ENCODE results near the gene BSCL2. TPM values are rescaled to one million over a fixed set of nuclear protein-coding genes. Genes with fewer than 3 reads are reported as not detected.

Gene BSCL2
- total RNA-seq, 1 donor from 2014 or later, result 87.0 TPM

GRCh38 chr11:62716206-62716605 is 9.0 kb upstream of the BSCL2 start:
- ATAC-seq, result no peak
- no peak for DNase-seq
- peaks cover 11% of the 10 kb centered on the region for H3K4me1 ChIP-seq

GRCh38 chr11:62715150-62716130 is 8.2 kb upstream of the BSCL2 start:
- ATAC-seq (no peak), DNase-seq (no peak)
- Histone ChIP-seq H3K4me3 (no peak overlapping the region), H3K36me3 (peaks cover 100% of the 10 kb centered on the region), H3K9me3 (no peaks in the 10 kb centered on the region), H3K4me1 (peaks cover 11% of the 10 kb centered on the region), H3K27ac (no peak overlapping the region), H3K27me3 (ENCODE audit: low read depth) (no peaks in the 10 kb centered on the region)
- intact Hi-C loops (cut with DNase I), result no loop called here
- TF ChIP-seq CTCF (IDR thresholded peaks at IDR 0.05), result no peak

More at GRCh38 chr11:62716206-62716605, 9.0 kb upstream of the BSCL2 start:
- H3K9me3 ChIP-seq, result no peaks in the 10 kb centered on the region
- H3K27ac ChIP-seq, result no peak overlapping the region
- TF ChIP-seq CTCF (IDR thresholded peaks at IDR 0.05), result no peak
- intact Hi-C loops (cut with DNase I), result no loop called here
- H3K27me3 ChIP-seq (ENCODE audit: low read depth), result no peaks in the 10 kb centered on the region
- no peak overlapping the region for H3K4me3 ChIP-seq
- peaks cover 100% of the 10 kb centered on the region for H3K36me3 ChIP-seq

- DNase-seq, result no peak
- peaks cover 80% of the 10 kb centered on the region for H3K36me3 ChIP-seq
- H3K9me3 ChIP-seq, result no peaks in the 10 kb centered on the region
- no peaks in the 10 kb centered on the region for H3K27me3 ChIP-seq (ENCODE audit: low read depth)
- peaks cover 25% of the 10 kb centered on the region for H3K4me1 ChIP-seq
- H3K27ac ChIP-seq, result peak overlapping the region; percentile 25
- no peak overlapping the region for H3K4me3 ChIP-seq
- intact Hi-C loops (cut with DNase I), result no loop called here
- ATAC-seq, result peak; percentile 25 to 47
- no peak for TF ChIP-seq CTCF (IDR thresholded peaks at IDR 0.05)
Measured at GRCh38 chr11:62713343-62713742, 6.1 kb upstream of the BSCL2 start.

- Histone ChIP-seq H3K4me1 (peaks cover 28% of the 10 kb centered on the region), H3K27me3 (ENCODE audit: low read depth) (no peaks in the 10 kb centered on the region), H3K4me3 (no peak overlapping the region), H3K27ac (peak overlapping the region; percentile 25), H3K9me3 (no peaks in the 10 kb centered on the region), H3K36me3 (peaks cover 76% of the 10 kb centered on the region)
- no peak for ATAC-seq
- no peak for DNase-seq
- intact Hi-C loops (cut with DNase I), result no loop called here
- TF ChIP-seq CTCF (IDR thresholded peaks at IDR 0.05), result no peak
Measured at GRCh38 chr11:62712861-62713260, 5.6 kb upstream of the BSCL2 start.

GRCh38 chr11:62712276-62712812 is 5.1 kb upstream of the BSCL2 start:
- DNase-seq (no peak), ATAC-seq (no peak)
- Histone ChIP-seq H3K9me3 (no peaks in the 10 kb centered on the region), H3K36me3 (peaks cover 70% of the 10 kb centered on the region), H3K4me1 (peaks cover 28% of the 10 kb centered on the region), H3K27me3 (ENCODE audit: low read depth) (no peaks in the 10 kb centered on the region), H3K27ac (no peak overlapping the region), H3K4me3 (no peak overlapping the region)
- no peak for TF ChIP-seq CTCF (IDR thresholded peaks at IDR 0.05)
- intact Hi-C loops (cut with DNase I), result no loop called here

Data from lower lobe of right lung (tissue), 2 donors.